ENCODE measurements around the gene DCDC2.

The DCDC2 gene

DNA sequence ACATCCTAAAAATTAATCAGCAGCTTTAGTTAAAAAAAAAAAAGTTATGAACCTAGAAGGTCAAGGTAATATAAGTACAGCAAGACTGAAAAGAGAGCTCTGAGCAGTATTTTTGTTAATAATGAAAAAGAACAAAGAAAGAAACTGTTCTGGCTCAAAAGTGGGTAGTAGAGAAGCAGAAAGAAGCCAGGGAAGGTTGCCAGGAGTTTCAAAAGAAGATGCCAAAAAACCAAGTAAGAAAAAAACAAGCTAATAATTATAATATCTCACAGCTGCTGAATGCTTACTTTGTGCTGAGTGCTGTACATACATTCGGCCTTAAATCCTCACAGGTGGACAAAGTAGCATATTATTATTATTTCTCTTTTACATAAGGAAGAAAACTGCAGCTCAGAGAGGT is 200.0 kb downstream of the DCDC2 start:
- H3K4me1 ChIP-seq = no peaks in the 10 kb centered on the region
- H3K9me3 ChIP-seq (ENCODE audit: control insufficient read depth, low read length) = no peaks in the 10 kb centered on the region
- no peaks in the 10 kb centered on the region for H3K27me3 ChIP-seq (ENCODE audit: control insufficient read depth, insufficient read depth, low read length)
- H3K79me2 ChIP-seq = no peaks in the 10 kb centered on the region
- H3K4me3 ChIP-seq (ENCODE audit: low read depth, low read length) = no peak overlapping the region
- H3K9ac ChIP-seq = no peak overlapping the region
- no peak overlapping the region for H2AFZ ChIP-seq
- no peak for TF ChIP-seq CTCF (IDR thresholded peaks at IDR 0.05)
- no peak overlapping the region for H3K4me2 ChIP-seq (ENCODE audit: low read length)
- H3K36me3 ChIP-seq (ENCODE audit: control insufficient read depth, insufficient read depth, low read length) = no peaks in the 10 kb centered on the region
- H3K27ac ChIP-seq = no peak overlapping the region

GRCh38 chr6:24154121-24154520 is 203.7 kb downstream of the DCDC2 start:
- no peak for TF ChIP-seq CTCF (IDR thresholded peaks at IDR 0.05)
- Histone ChIP-seq H3K27me3 (ENCODE audit: control insufficient read depth, insufficient read depth, low read length) (no peaks in the 10 kb centered on the region), H3K4me2 (ENCODE audit: low read length) (no peak overlapping the region)

GRCh38 chr6:24152014-24152413 is 205.8 kb downstream of the DCDC2 start:
- H2AFZ ChIP-seq = no peak overlapping the region
- no peak overlapping the region for H3K4me3 ChIP-seq (ENCODE audit: low read depth, low read length)
- no peaks in the 10 kb centered on the region for H3K79me2 ChIP-seq
- H3K9ac ChIP-seq = no peak overlapping the region
- H3K9me3 ChIP-seq (ENCODE audit: control insufficient read depth, low read length) = no peaks in the 10 kb centered on the region
- no peak overlapping the region for H3K4me2 ChIP-seq (ENCODE audit: low read length)
- no peaks in the 10 kb centered on the region for H3K36me3 ChIP-seq (ENCODE audit: control insufficient read depth, insufficient read depth, low read length)
- no peaks in the 10 kb centered on the region for H3K27me3 ChIP-seq (ENCODE audit: control insufficient read depth, insufficient read depth, low read length)
- no peak for TF ChIP-seq CTCF (IDR thresholded peaks at IDR 0.05)
- no peak overlapping the region for H3K27ac ChIP-seq
- no peaks in the 10 kb centered on the region for H3K4me1 ChIP-seq

More at GRCh38 chr6:24154121-24154520, 203.7 kb downstream of the DCDC2 start:
- H3K36me3 ChIP-seq (ENCODE audit: control insufficient read depth, insufficient read depth, low read length) = no peaks in the 10 kb centered on the region
- H3K4me1 ChIP-seq = no peaks in the 10 kb centered on the region
- no peak overlapping the region for H3K4me3 ChIP-seq (ENCODE audit: low read depth, low read length)
- H3K79me2 ChIP-seq = no peaks in the 10 kb centered on the region
- H3K9me3 ChIP-seq (ENCODE audit: control insufficient read depth, low read length) = no peaks in the 10 kb centered on the region
- no peak overlapping the region for H2AFZ ChIP-seq
- H3K9ac ChIP-seq = no peak overlapping the region
- H3K27ac ChIP-seq = no peak overlapping the region

DNA sequence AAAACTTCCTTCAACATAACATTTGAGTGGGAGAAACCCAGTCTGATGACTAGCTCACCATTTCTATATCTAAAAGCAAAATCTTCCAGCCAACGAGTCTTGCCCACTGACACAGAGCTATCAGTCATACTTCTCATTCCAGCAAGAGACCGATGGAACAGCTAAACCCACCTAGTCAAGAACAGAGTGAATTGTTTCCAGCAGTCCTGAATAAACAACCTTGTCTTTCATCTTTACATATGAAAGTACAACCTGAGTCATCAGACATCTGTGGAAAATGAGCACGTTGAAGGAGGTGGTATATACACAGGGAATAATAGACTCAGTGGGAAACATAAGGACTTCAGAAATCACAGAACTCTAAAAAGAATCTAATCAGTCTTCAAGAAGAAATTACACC is 208.0 kb downstream of the DCDC2 start:
- no peak overlapping the region for H3K4me3 ChIP-seq (ENCODE audit: low read depth, low read length)
- no peak for TF ChIP-seq CTCF (IDR thresholded peaks at IDR 0.05)
- no peaks in the 10 kb centered on the region for H3K36me3 ChIP-seq (ENCODE audit: control insufficient read depth, insufficient read depth, low read length)
- H3K4me1 ChIP-seq = no peaks in the 10 kb centered on the region
- H3K27me3 ChIP-seq (ENCODE audit: control insufficient read depth, insufficient read depth, low read length) = no peaks in the 10 kb centered on the region
- H3K9ac ChIP-seq = no peak overlapping the region
- no peak overlapping the region for H2AFZ ChIP-seq
- H3K27ac ChIP-seq = no peak overlapping the region
- no peak overlapping the region for H3K4me2 ChIP-seq (ENCODE audit: low read length)
- H3K79me2 ChIP-seq = no peaks in the 10 kb centered on the region
- H3K9me3 ChIP-seq (ENCODE audit: control insufficient read depth, low read length) = no peaks in the 10 kb centered on the region

GRCh38 chr6:24149296-24149695 is 208.6 kb downstream of the DCDC2 start:
- no peak overlapping the region for H2AFZ ChIP-seq
- no peak overlapping the region for H3K4me2 ChIP-seq (ENCODE audit: low read length)
- no peaks in the 10 kb centered on the region for H3K79me2 ChIP-seq
- TF ChIP-seq CTCF (IDR thresholded peaks at IDR 0.05) = no peak
- H3K27me3 ChIP-seq (ENCODE audit: control insufficient read depth, insufficient read depth, low read length) = no peaks in the 10 kb centered on the region
- no peak overlapping the region for H3K9ac ChIP-seq
- H3K27ac ChIP-seq = no peak overlapping the region
- H3K36me3 ChIP-seq (ENCODE audit: control insufficient read depth, insufficient read depth, low read length) = no peaks in the 10 kb centered on the region
- H3K9me3 ChIP-seq (ENCODE audit: control insufficient read depth, low read length) = no peaks in the 10 kb centered on the region
- H3K4me1 ChIP-seq = no peaks in the 10 kb centered on the region
- no peak overlapping the region for H3K4me3 ChIP-seq (ENCODE audit: low read depth, low read length)

Measured in parathyroid adenoma (tissue), 2 donors.